WTC11 (cell line): ENCODE measurements around the gene AGFG2. TPM values are rescaled to one million over a fixed set of nuclear protein-coding genes. Genes with fewer than 3 reads are reported as not detected.
A peak's percentile ranks its signal among the peaks of the same experiment; 100 is the strongest.

Experiments used
- ATAC-seq: fragments of 200-7000 bp; cut with Tn5 transposase; 2 replicates; pipeline ENCODE4 v1.10.0; 2021; ENCODE audit warnings: mild to moderate bottlenecking, moderate library complexity
- CTCF ChIA-PET: fragments of 300-600 bp; sonication (Branson Sonifier 250); formaldehyde crosslinking; loops from one replicate; lab custom pipeline; 2021; ENCODE audit warnings: antibody characterized with exemption; lab: Charles Lee
- POLR2A ChIA-PET: fragments of 350-600 bp; sonication (Branson Sonifier 250); formaldehyde crosslinking; loops from one replicate; lab custom pipeline; 2021; ENCODE audit warnings: antibody characterized with exemption; lab: Charles Lee
- DNase-seq: peaks from one replicate; pipeline ENCODE4 v3.0.0; 2021; ENCODE audit warnings: low spot score
- H3K27ac Mint-ChIP-seq: 2 replicates; pipeline ENCODE4 v1.8.0; 2021; ENCODE audit warnings: mixed read lengths
- H3K27me3 Mint-ChIP-seq: 2 replicates; pipeline ENCODE4 v1.8.0; 2021; ENCODE audit warnings: low read depth, mild to moderate bottlenecking, moderate library complexity, mixed read lengths
- H3K36me3 Mint-ChIP-seq: 2 replicates; pipeline ENCODE4 v1.8.0; 2021; ENCODE audit warnings: mixed read lengths
- H3K4me1 Mint-ChIP-seq: 2 replicates; pipeline ENCODE4 v1.8.0; 2022; ENCODE audit warnings: mixed read lengths
- H3K4me3 Mint-ChIP-seq: 2 replicates; pipeline ENCODE4 v1.8.0; 2021; ENCODE audit warnings: mild to moderate bottlenecking, moderate library complexity, mixed read lengths
- H3K9me3 Mint-ChIP-seq: 2 replicates; pipeline ENCODE4 v1.8.0; 2021; ENCODE audit warnings: mixed read lengths
- ATF6 ChIP-seq: sonication (generic); formaldehyde crosslinking; IDR thresholded peaks from 2 replicates; pipeline ENCODE4 v1.8.1; 2023; ENCODE audit warnings: mild to moderate bottlenecking, missing genetic modification reagents
- CDX4 ChIP-seq: fragments of 250-450 bp; sonication (Bioruptor Pico); IDR thresholded peaks from 2 replicates; pipeline ENCODE4 v1.9.0; 2021; ENCODE audit warnings: moderate library complexity, mild to moderate bottlenecking, inconsistent platforms, borderline replicate concordance
- CREM ChIP-seq: sonication (generic); formaldehyde crosslinking; IDR thresholded peaks from 2 replicates; pipeline ENCODE4 v1.8.1; 2022; ENCODE audit warnings: mild to moderate bottlenecking, missing genetic modification reagents, moderate library complexity
- E2F1 ChIP-seq: sonication (generic); formaldehyde crosslinking; IDR thresholded peaks from 2 replicates; pipeline ENCODE4 v1.8.0; 2022; ENCODE audit warnings: mild to moderate bottlenecking, missing genetic modification reagents
- E2F5 ChIP-seq: sonication (generic); formaldehyde crosslinking; IDR thresholded peaks from 2 replicates; pipeline ENCODE4 v1.8.1; 2022; ENCODE audit warnings: mild to moderate bottlenecking, moderate library complexity, missing genetic modification reagents
- ERG ChIP-seq: fragments of 250-450 bp; sonication (Bioruptor Pico); IDR thresholded peaks from 2 replicates; pipeline ENCODE4 v1.8.0; 2021; ENCODE audit warnings: mild to moderate bottlenecking
- ETV6 ChIP-seq: sonication (generic); formaldehyde crosslinking; IDR thresholded peaks from 2 replicates; pipeline ENCODE4 v1.8.1; 2022; ENCODE audit warnings: mild to moderate bottlenecking, missing genetic modification reagents
- FOXP1 ChIP-seq: sonication (generic); formaldehyde crosslinking; IDR thresholded peaks from 2 replicates; pipeline ENCODE4 v1.8.0; 2022; ENCODE audit warnings: missing genetic modification reagents, mild to moderate bottlenecking, moderate library complexity, borderline replicate concordance
- FOXP4 ChIP-seq: sonication (generic); formaldehyde crosslinking; IDR thresholded peaks from 2 replicates; pipeline ENCODE4 v1.8.0; 2022; ENCODE audit warnings: mild to moderate bottlenecking, missing genetic modification reagents
- KAT7 ChIP-seq: sonication (generic); formaldehyde crosslinking; IDR thresholded peaks from 2 replicates; pipeline ENCODE4 v1.8.1; 2023; ENCODE audit warnings: missing genetic modification reagents, mild to moderate bottlenecking, borderline replicate concordance
- PRDM15 ChIP-seq: sonication (generic); formaldehyde crosslinking; IDR thresholded peaks from 2 replicates; pipeline ENCODE4 v1.8.0; 2022; ENCODE audit warnings: missing genetic modification reagents
- STAT6 ChIP-seq: sonication (generic); formaldehyde crosslinking; conservative IDR thresholded peaks from 2 replicates; pipeline ENCODE4 v1.8.1; 2023; ENCODE audit warnings: mild to moderate bottlenecking, low read depth, missing genetic modification reagents, moderate library complexity
- USF1 ChIP-seq: sonication (generic); formaldehyde crosslinking; IDR thresholded peaks from 2 replicates; pipeline ENCODE4 v1.8.0; 2022; ENCODE audit warnings: mild to moderate bottlenecking, missing genetic modification reagents
- ZNF138 ChIP-seq: sonication (generic); formaldehyde crosslinking; conservative IDR thresholded peaks from 2 replicates; pipeline ENCODE4 v1.8.1; 2022; ENCODE audit warnings: mild to moderate bottlenecking, moderate library complexity, missing genetic modification reagents
- ZNF219 ChIP-seq: sonication (generic); formaldehyde crosslinking; IDR thresholded peaks from 2 replicates; pipeline ENCODE4 v1.8.0; 2023; ENCODE audit warnings: missing genetic modification reagents, mild to moderate bottlenecking, borderline replicate concordance
- ZNF423 ChIP-seq: fragments of 250-450 bp; sonication (Bioruptor Pico); IDR thresholded peaks from 2 replicates; pipeline ENCODE4 v2.1.2; 2022; ENCODE audit warnings: mild to moderate bottlenecking, moderate library complexity
- ZNF512 ChIP-seq: sonication (generic); formaldehyde crosslinking; IDR thresholded peaks from 2 replicates; pipeline ENCODE4 v1.8.1; 2022; ENCODE audit warnings: missing genetic modification reagents, borderline replicate concordance
- total RNA-seq: library from RNA; stranded (reverse); gene quantifications from 3 replicates; pipeline ENCODE4 v1.2.3, GENCODE V29; 2021

Gene AGFG2
- total RNA-seq, 1 experiment from 2014 or later = 6.4 TPM

- POLR2A ChIA-PET = interaction anchor here (0.6 to 3.9 kb wide), 27 partner anchors 9 to 304 kb away, joined by 3 to 60 read pairs (median 5); partner anchors contain the start of genes AGFG2, EPHB4, GNB2 and MOSPD3
- no peaks in the 10 kb centered on the region for H3K36me3 Mint-ChIP-seq
- CTCF ChIA-PET = interaction anchor here (0.6 to 5.2 kb wide), 34 partner anchors 10 to 379 kb away, joined by 3 to 67 read pairs (median 5); partner anchors contain the start of genes ACTL6B, AGFG2, EPHB4 and MOSPD3
- no peaks in the 10 kb centered on the region for H3K9me3 Mint-ChIP-seq
- peaks cover 30% of the 10 kb centered on the region for H3K27me3 Mint-ChIP-seq
- peak within 1 kb of the TSS; percentile 99 for H3K4me3 Mint-ChIP-seq
- ATAC-seq (peak; percentile 85), DNase-seq (peak; percentile 99)
- peak within 1 kb of the TSS; percentile 100 for H3K27ac Mint-ChIP-seq
- peaks cover 42% of the 10 kb centered on the region for H3K4me1 Mint-ChIP-seq
- TF ChIP-seq ZNF423 = no peak
- no peak for TF ChIP-seq ATF6
- TF ChIP-seq PRDM15 (CRISPR knock-in tag) = no peak
- no peak for TF ChIP-seq USF1 (CRISPR knock-in tag)
- TF ChIP-seq CREM (CRISPR knock-in tag) = 0 out of 2 replicates have a peak, but pooled peaks have one; percentile 37
- TF ChIP-seq ZNF138 (CRISPR knock-in tag) = no peak
- TF ChIP-seq ZNF219 = no peak
- TF ChIP-seq STAT6 = no peak
- TF ChIP-seq FOXP1 = peak; percentile 53; the same call in 1 of the 2 replicates
- TF ChIP-seq CDX4 (CRISPR knock-in tag) = no peak
- no peak for TF ChIP-seq ERG
- no peak for TF ChIP-seq ZNF512
- TF ChIP-seq FOXP4 (CRISPR knock-in tag) = no peak
- no peak for TF ChIP-seq E2F5
- no peak for TF ChIP-seq ETV6 (CRISPR knock-in tag)
- 0 out of 2 replicates have a peak, but pooled peaks have one; percentile 12 for TF ChIP-seq E2F1
- no peak for TF ChIP-seq KAT7
These were observed 47.4 kb downstream of the AGFG2 start, which contains the start of gene FBXO24 for GRCh38 chr7:100586266-100587025. TSS of gene FBXO24 (plus strand) at chr7:100586328. CDS start at chr7:100586626, 298 bp downstream.
